Fibroblast of lung (primary cell): ENCODE results near the gene ZC3H12D. TPM values are rescaled to one million over a fixed set of nuclear protein-coding genes. Genes with fewer than 3 reads are reported as not detected.

Source experiments
- DNase-seq, 2 donors: peaks; one replicate each; pipeline versions ENCODE4 v3.0.0 to v3.0.0-alpha.2; 2010; ENCODE audit warnings: low read depth in 2 of 2
- H2AFZ ChIP-seq: 2 replicates; pipeline ENCODE4 v1.5.1; 2012; ENCODE audit warnings: low read length, control low read depth, inconsistent platforms
- H3K27ac ChIP-seq: 2 replicates; pipeline ENCODE4 v1.5.1; 2011; ENCODE audit warnings: low read length, control low read depth; ENCODE audit not compliant: insufficient read depth
- H3K27me3 ChIP-seq: 2 replicates; pipeline ENCODE4 v1.5.1; 2011; ENCODE audit warnings: mild to moderate bottlenecking, low read length; ENCODE audit not compliant: control insufficient read depth, insufficient read depth
- H3K36me3 ChIP-seq: 2 replicates; pipeline ENCODE4 v1.5.1; 2011; ENCODE audit warnings: low read length; ENCODE audit not compliant: control insufficient read depth, insufficient read depth
- H3K4me1 ChIP-seq: 2 replicates; pipeline ENCODE4 v1.5.1; 2011; ENCODE audit warnings: low read length; ENCODE audit not compliant: control insufficient read depth, insufficient read depth; ENCODE audit errors: extremely low read depth
- H3K4me2 ChIP-seq: 2 replicates; pipeline ENCODE4 v1.5.1; 2011; ENCODE audit warnings: low read length, control low read depth; ENCODE audit not compliant: insufficient read depth; ENCODE audit errors: extremely low read depth
- H3K4me3 ChIP-seq, 4 experiments: fragments of 200-600 bp in 1 of 4; sonication (generic) in 1 of 4; replicated peaks in 1 of 4; 2 replicates each; pipeline ENCODE4 v1.5.1; 2011 to 2016; ENCODE audit warnings: low read length in 4 of 4, low read depth in 3 of 4, mild to moderate bottlenecking in 3 of 4, control low read depth in 2 of 4, inconsistent platforms in 1 of 4, mixed read lengths in 1 of 4; ENCODE audit not compliant: insufficient read depth in 1 of 4; ENCODE audit errors: control extremely low read depth in 1 of 4
- H3K79me2 ChIP-seq: 2 replicates; pipeline ENCODE4 v1.5.1; 2012; ENCODE audit warnings: mild to moderate bottlenecking, low read length, inconsistent platforms; ENCODE audit not compliant: control insufficient read depth, insufficient read depth
- H3K9ac ChIP-seq: 2 replicates; pipeline ENCODE4 v1.5.1; 2011; ENCODE audit warnings: mild to moderate bottlenecking, low read length, control low read depth; ENCODE audit not compliant: insufficient read depth
- H3K9me3 ChIP-seq: 2 replicates; pipeline ENCODE4 v1.5.1; 2012; ENCODE audit warnings: low read depth, low read length; ENCODE audit not compliant: control insufficient read depth, insufficient read depth
- H4K20me1 ChIP-seq: 2 replicates; pipeline ENCODE4 v1.5.1; 2011; ENCODE audit warnings: low read length; ENCODE audit not compliant: control insufficient read depth, insufficient read depth; ENCODE audit errors: extremely low read depth
- EZH2 ChIP-seq: IDR thresholded peaks from 2 replicates; pipeline ENCODE4 v1.5.1; 2012; ENCODE audit warnings: low read length, control low read depth, mild to moderate bottlenecking; ENCODE audit errors: missing control alignments
- polyA plus RNA-seq, 2 donors: library from polyadenylated mRNA; depleted of rRNA in 1 of 2; stranded (reverse) in 1 of 2; unstranded in 1 of 2; fragments of >200 nt; gene quantifications; 2 replicates each; pipeline ENCODE4 v1.2.1, GENCODE V29; 2011 to 2012; ENCODE audit warnings: missing spikeins in 1 of 2
- total RNA-seq: library from RNA; depleted of rRNA; stranded (reverse); fragments of >200 nt; gene quantifications from 2 replicates; pipeline ENCODE4 v1.2.1, GENCODE V29; 2014
- TF ChIP-seq, protein P1 (sequence below), 2 donors: IDR thresholded peaks in 1 of 2; conservative IDR thresholded peaks in 1 of 2; 1 replicate in 1 of 2; 2 replicates in 1 of 2; pipeline ENCODE4 v1.5.1; 2011 to 2012; ENCODE audit warnings: low read length in 2 of 2, control low read depth in 1 of 2, inconsistent platforms in 1 of 2, low read depth in 1 of 2, mild to moderate bottlenecking in 1 of 2

ZC3H12D gene
- total and polyA plus RNA-seq, 2 donors (not counting 1 experiment from before 2014, with no cell fraction given), result 0.01 to 0.17 TPM

DNA sequence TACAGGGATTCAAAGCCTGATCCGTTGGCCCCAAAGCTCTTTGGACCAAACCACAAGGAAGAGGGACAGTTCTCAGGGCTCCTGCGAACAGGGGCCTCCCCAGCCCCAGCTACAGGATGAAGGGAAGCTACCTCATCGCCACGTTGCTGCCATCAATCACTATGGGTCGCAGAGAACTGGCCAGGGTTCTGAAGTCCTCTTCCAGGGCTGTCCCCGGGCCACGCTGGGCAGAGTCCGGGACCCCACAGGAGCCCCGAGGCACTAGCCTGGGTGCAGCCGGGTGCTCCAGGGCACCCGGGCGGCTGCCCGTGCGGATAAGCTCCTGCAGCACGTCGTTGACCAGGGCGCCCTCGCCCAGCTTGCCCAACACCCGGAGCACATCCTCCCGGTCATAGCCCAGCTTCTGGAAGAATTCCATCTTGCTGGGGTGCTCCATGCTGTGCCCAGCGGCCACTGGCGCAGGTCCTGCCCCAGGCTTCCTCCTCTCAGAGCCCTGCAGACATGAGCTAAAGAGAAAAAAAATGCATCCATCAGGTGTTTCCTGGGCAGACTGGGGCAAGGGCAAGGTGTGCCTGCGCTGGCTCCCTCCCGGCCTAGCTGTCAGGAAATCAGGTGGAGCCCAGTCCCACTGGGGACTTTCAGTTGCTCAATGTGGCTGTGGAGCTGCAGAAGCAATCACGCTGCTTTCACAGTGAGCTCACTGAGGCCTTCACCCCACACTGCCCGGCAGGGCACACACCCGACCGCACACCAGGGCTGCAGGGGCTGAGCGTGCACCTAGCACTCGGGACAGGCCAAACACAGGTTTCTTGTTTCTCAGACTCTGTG lies 10.5 kb downstream of the ZC3H12D start:
- DNase-seq, result no peak
- Histone ChIP-seq H3K9ac (no peak overlapping the region), H3K79me2 (no peaks in the 10 kb centered on the region), H3K36me3 (no peaks in the 10 kb centered on the region), H3K4me1 (no peaks in the 10 kb centered on the region), H3K4me2 (no peak overlapping the region), H3K27me3 (no peaks in the 10 kb centered on the region), H3K27ac (no peak overlapping the region), H3K4me3 (no peak overlapping the region), H4K20me1 (no peaks in the 10 kb centered on the region), H2AFZ (no peak overlapping the region), H3K9me3 (no peaks in the 10 kb centered on the region)
- TF ChIP-seq, protein P1, sequence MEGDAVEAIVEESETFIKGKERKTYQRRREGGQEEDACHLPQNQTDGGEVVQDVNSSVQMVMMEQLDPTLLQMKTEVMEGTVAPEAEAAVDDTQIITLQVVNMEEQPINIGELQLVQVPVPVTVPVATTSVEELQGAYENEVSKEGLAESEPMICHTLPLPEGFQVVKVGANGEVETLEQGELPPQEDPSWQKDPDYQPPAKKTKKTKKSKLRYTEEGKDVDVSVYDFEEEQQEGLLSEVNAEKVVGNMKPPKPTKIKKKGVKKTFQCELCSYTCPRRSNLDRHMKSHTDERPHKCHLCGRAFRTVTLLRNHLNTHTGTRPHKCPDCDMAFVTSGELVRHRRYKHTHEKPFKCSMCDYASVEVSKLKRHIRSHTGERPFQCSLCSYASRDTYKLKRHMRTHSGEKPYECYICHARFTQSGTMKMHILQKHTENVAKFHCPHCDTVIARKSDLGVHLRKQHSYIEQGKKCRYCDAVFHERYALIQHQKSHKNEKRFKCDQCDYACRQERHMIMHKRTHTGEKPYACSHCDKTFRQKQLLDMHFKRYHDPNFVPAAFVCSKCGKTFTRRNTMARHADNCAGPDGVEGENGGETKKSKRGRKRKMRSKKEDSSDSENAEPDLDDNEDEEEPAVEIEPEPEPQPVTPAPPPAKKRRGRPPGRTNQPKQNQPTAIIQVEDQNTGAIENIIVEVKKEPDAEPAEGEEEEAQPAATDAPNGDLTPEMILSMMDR (conservative IDR thresholded peaks at IDR 0.05 in 1 of 2, IDR thresholded peaks at IDR 0.05 in 1 of 2; ENCODE audit: low read depth in 1 of 2, low read length in 2 of 2), result no peak
- TF ChIP-seq EZH2, result no peak

DNA sequence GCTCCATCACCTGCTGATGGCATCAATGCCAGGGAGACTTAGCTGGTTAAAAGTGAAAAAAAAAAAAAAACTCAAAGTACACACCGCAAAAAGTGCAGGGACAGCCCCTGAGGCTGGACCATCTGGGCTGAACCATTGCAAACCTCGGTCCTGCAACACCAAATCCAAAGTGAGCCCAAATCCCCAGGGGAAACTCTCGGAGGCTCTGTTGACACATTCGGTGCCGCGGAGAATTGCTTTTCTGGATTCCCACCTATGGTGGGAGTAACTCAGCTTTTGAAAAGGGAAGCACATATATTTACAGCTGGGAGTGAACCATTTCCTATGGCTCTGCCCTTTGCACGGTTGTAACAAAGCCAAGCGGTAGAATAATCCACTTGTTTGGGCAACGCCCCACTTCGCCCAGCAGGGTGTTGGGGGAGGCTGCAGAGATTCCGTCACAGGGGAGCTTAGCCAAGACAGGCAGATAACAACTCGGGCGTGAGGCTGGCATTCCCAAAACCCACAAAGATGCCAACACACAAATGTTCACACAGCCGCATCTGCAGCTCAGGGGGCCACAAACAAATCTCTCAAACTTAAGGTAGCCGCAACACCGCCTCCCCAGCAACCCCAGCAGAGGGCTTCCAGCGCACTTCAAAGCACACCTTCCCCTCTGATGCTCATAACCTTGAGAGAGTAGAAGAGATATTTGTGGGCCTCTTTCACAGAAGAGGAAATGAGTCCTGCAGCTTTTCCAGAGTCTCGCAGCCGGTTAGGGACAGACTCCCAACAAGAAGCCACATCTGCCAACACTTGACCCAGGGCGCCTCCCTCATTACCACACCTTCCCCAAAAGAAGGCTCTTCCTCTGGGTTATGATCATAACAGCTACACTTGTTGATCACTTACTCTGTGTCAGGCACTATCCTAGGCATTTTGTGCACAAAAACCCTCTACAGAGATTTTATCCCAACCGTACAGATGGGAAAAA lies 11.4 kb downstream of the ZC3H12D start:
- Histone ChIP-seq H3K4me3 (no peak overlapping the region), H2AFZ (no peak overlapping the region), H3K4me1 (no peaks in the 10 kb centered on the region), H3K36me3 (no peaks in the 10 kb centered on the region), H3K9me3 (no peaks in the 10 kb centered on the region), H3K27me3 (peaks cover 1% of the 10 kb centered on the region), H3K79me2 (no peaks in the 10 kb centered on the region), H3K27ac (no peak overlapping the region), H3K9ac (no peak overlapping the region), H3K4me2 (no peak overlapping the region), H4K20me1 (no peaks in the 10 kb centered on the region)
- DNase-seq, result peak in 1 of 2 donors; percentile 19
- TF ChIP-seq EZH2, result no peak
- TF ChIP-seq, protein P1 (conservative IDR thresholded peaks at IDR 0.05 in 1 of 2, IDR thresholded peaks at IDR 0.05 in 1 of 2; ENCODE audit: low read depth in 1 of 2, low read length in 2 of 2), result no peak

DNA sequence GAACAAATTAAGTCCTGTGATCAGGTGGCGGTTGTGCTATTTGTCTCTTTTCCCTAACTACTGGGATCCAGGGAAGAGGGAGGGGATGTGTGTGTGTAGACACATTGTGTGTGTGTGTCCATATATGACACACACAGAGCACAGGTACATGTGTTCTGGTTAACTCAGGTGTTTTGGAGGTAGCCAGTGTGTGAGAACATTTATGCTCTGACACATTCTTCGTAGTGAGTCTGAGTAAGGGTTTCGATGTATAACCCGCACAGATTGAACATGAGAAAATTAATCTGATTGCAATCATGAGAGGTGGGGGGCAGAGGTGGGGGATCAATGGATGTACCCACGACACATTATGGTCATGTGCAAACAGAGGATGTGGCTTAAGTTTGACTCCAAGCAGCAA lies 12.6 kb downstream of the ZC3H12D start:
- Histone ChIP-seq H3K4me3 (no peak overlapping the region), H3K9ac (no peak overlapping the region), H3K4me1 (no peaks in the 10 kb centered on the region), H3K9me3 (no peaks in the 10 kb centered on the region), H3K79me2 (no peaks in the 10 kb centered on the region), H3K36me3 (no peaks in the 10 kb centered on the region), H3K27ac (no peak overlapping the region), H3K4me2 (no peak overlapping the region), H3K27me3 (peaks cover 3% of the 10 kb centered on the region), H4K20me1 (no peaks in the 10 kb centered on the region), H2AFZ (no peak overlapping the region)
- no peak for DNase-seq
- no peak for TF ChIP-seq EZH2
- TF ChIP-seq, protein P1 (conservative IDR thresholded peaks at IDR 0.05 in 1 of 2, IDR thresholded peaks at IDR 0.05 in 1 of 2; ENCODE audit: low read depth in 1 of 2, low read length in 2 of 2), result no peak
